HCT116 (cell line): Measurements from ENCODE around the gene RUNX1. TPM values are rescaled to one million over a fixed set of nuclear protein-coding genes. Genes with fewer than 3 reads are reported as not detected.

ENCODE experiments used
- ATAC-seq: fragments of 200-7000 bp; cut with Tn5 transposase; 2 replicates; pipeline ENCODE4 v1.9.1; 2020; ENCODE audit warnings: mild to moderate bottlenecking, moderate library complexity
- BruUV-seq: library from RNA; stranded (reverse); fragments of 400-500 nt; replicated peaks from 2 replicates; lab custom pipeline; 2021; lab: Mats Ljungman, UMichigan
- CTCF ChIA-PET: fragments of 300-600 bp; sonication (Branson Sonifier 250); formaldehyde crosslinking; loops from one replicate; lab custom pipeline; 2021; ENCODE audit warnings: antibody characterized with exemption; lab: Charles Lee
- POLR2A ChIA-PET: fragments of 300-600, 350-600 bp; sonication (Branson Sonifier 250); formaldehyde crosslinking; loops from one replicate; lab custom pipeline; 2021; ENCODE audit warnings: antibody characterized with exemption; lab: Charles Lee
- RAD21 ChIA-PET, 2 experiments: fragments of 300-600 bp; sonication (Branson Sonifier 250); formaldehyde crosslinking; loops; one replicate each; lab custom pipeline; 2023; ENCODE audit warnings: low total read pairs in 2 of 2; ENCODE audit not compliant: uncharacterized antibody in 2 of 2, unreplicated experiment in 2 of 2, low non-redundant PET in 1 of 2; lab: Charles Lee
- DNase-seq: peaks from one replicate; pipeline ENCODE4 v3.0.0-alpha.2; 2010; ENCODE audit warnings: low read depth, low spot score
- H2AFZ ChIP-seq: fragments of 200-600 bp; shearing (Covaris generic), sonication (generic); 2 replicates; pipeline ENCODE4 v1.6.1; 2017; ENCODE audit warnings: low read depth, mixed run types, mixed read lengths, antibody characterized with exemption, low read length; ENCODE audit not compliant: poor library complexity, severe bottlenecking
- H3K27ac ChIP-seq: 2 replicates; pipeline ENCODE4 v1.5.1; 2012; ENCODE audit warnings: low read depth, low read length
- H3K27me3 ChIP-seq: fragments of 200-600 bp; sonication (generic); 2 replicates; pipeline ENCODE4 v1.6.1; 2016; ENCODE audit warnings: mixed run types, low read length, mixed read lengths; ENCODE audit not compliant: insufficient read depth
- H3K36me3 ChIP-seq, 2 experiments: fragments of 200-500 bp in 1 of 2; fragments of 200-600 bp in 1 of 2; sonication (Bioruptor generic) in 1 of 2; sonication (generic) in 1 of 2; 2 replicates each; pipeline versions ENCODE4 v1.5.1 to v1.6.1; 2014 to 2016; ENCODE audit warnings: low read length in 2 of 2, inconsistent platforms in 1 of 2, mixed read lengths in 1 of 2, mixed run types in 1 of 2; ENCODE audit not compliant: insufficient read depth in 2 of 2, control insufficient read depth in 1 of 2
- H3K4me1 ChIP-seq, 2 experiments: fragments of 200-600 bp in 1 of 2; sonication (generic) in 1 of 2; 2 replicates each; pipeline versions ENCODE4 v1.5.1 to v1.6.1; 2012 to 2017; ENCODE audit warnings: low read length in 2 of 2, inconsistent platforms in 1 of 2, mild to moderate bottlenecking in 1 of 2, mixed read lengths in 1 of 2, mixed run types in 1 of 2, moderate library complexity in 1 of 2; ENCODE audit not compliant: insufficient read depth in 2 of 2, control insufficient read depth in 1 of 2
- H3K4me2 ChIP-seq: fragments of 200-600 bp; sonication (generic); 2 replicates; pipeline ENCODE4 v1.6.1; 2017; ENCODE audit warnings: mixed run types, low read length, mixed read lengths
- H3K4me3 ChIP-seq, 2 experiments: fragments of 200-600 bp in 1 of 2; sonication (generic) in 1 of 2; replicated peaks in 1 of 2; 2 replicates each; pipeline ENCODE4 v1.5.1; 2011 to 2016; ENCODE audit warnings: low read length in 2 of 2, control low read depth in 1 of 2, low read depth in 1 of 2, mild to moderate bottlenecking in 1 of 2, mixed read lengths in 1 of 2, mixed run types in 1 of 2
- H3K79me2 ChIP-seq: fragments of 200-600 bp; sonication (generic); 2 replicates; pipeline ENCODE4 v1.6.1; 2017; ENCODE audit warnings: mild to moderate bottlenecking, mixed run types, low read length, moderate library complexity, mixed read lengths; ENCODE audit not compliant: insufficient read depth
- H3K9ac ChIP-seq: fragments of 200-600 bp; sonication (generic); 2 replicates; pipeline ENCODE4 v1.6.1; 2016; ENCODE audit warnings: low read length, mixed read lengths
- H3K9me2 ChIP-seq: fragments of 200-600 bp; sonication (generic), shearing (Covaris generic); 2 replicates; pipeline ENCODE4 v1.6.1; 2017; ENCODE audit warnings: mixed run types, mild to moderate bottlenecking, moderate library complexity; ENCODE audit not compliant: insufficient read depth
- H3K9me3 ChIP-seq, 2 experiments: fragments of 200-500 bp in 1 of 2; fragments of 200-600 bp in 1 of 2; sonication (Bioruptor generic) in 1 of 2; sonication (generic) in 1 of 2; 2 replicates each; pipeline ENCODE4 v1.6.1; 2014 to 2017; ENCODE audit warnings: low read length in 2 of 2, mixed read lengths in 2 of 2, inconsistent platforms in 1 of 2, low read depth in 1 of 2, mild to moderate bottlenecking in 1 of 2, mixed run types in 1 of 2, moderate library complexity in 1 of 2; ENCODE audit not compliant: control insufficient read depth in 1 of 2, insufficient read depth in 1 of 2
- H4K20me1 ChIP-seq: fragments of 200-600 bp; sonication (generic), shearing (Covaris generic); 2 replicates; pipeline ENCODE4 v1.6.1; 2017; ENCODE audit warnings: mixed run types, mild to moderate bottlenecking, moderate library complexity; ENCODE audit not compliant: insufficient read depth
- CBX3 ChIP-seq: IDR thresholded peaks from 2 replicates; pipeline ENCODE4 v1.6.1; 2012; ENCODE audit warnings: low read depth
- EGR1 ChIP-seq: IDR thresholded peaks from 2 replicates; pipeline ENCODE4 v1.6.1; 2012; ENCODE audit warnings: low read depth
- EZH2 ChIP-seq: fragments of 200-600 bp; sonication (generic); IDR thresholded peaks from 2 replicates; pipeline ENCODE4 v1.6.1; 2017; ENCODE audit warnings: antibody characterized with exemption, mixed run types
- EZH2phosphoT487 ChIP-seq: fragments of 200-600 bp; IDR thresholded peaks from 2 replicates; pipeline ENCODE4 v1.6.1; 2018; ENCODE audit warnings: antibody characterized with exemption, borderline replicate concordance
- JUND ChIP-seq: IDR thresholded peaks from 2 replicates; pipeline ENCODE4 v1.6.1; 2012
- MAX ChIP-seq: IDR thresholded peaks from 2 replicates; pipeline ENCODE4 v1.6.1; 2012
- REST ChIP-seq: IDR thresholded peaks from 2 replicates; pipeline ENCODE4 v1.6.1; 2012; ENCODE audit warnings: low read depth
- SIN3A ChIP-seq: IDR thresholded peaks from 2 replicates; pipeline ENCODE4 v1.6.1; 2012; ENCODE audit warnings: low read depth
- SP1 ChIP-seq: IDR thresholded peaks from 2 replicates; pipeline ENCODE4 v1.6.1; 2012; ENCODE audit warnings: low read depth
- SRF ChIP-seq: IDR thresholded peaks from 2 replicates; pipeline ENCODE4 v1.6.1; 2012; ENCODE audit warnings: low read depth
- YY1 ChIP-seq: IDR thresholded peaks from 2 replicates; pipeline ENCODE4 v1.6.1; 2011; ENCODE audit warnings: low read length, low read depth, moderate library complexity, mild to moderate bottlenecking; ENCODE audit not compliant: insufficient replicate concordance; ENCODE audit errors: extremely low read depth
- ZBTB33 ChIP-seq: IDR thresholded peaks from 2 replicates; pipeline ENCODE4 v1.6.1; 2011; ENCODE audit warnings: mild to moderate bottlenecking, low read length, moderate library complexity; ENCODE audit not compliant: insufficient replicate concordance; ENCODE audit errors: extremely low read depth
- ZFX ChIP-seq: fragments of 450-650 bp; IDR thresholded peaks from 2 replicates; pipeline ENCODE4 v1.6.1; 2017
- ZNF274 ChIP-seq: fragments of 200-500 bp; sonication (Bioruptor generic); IDR thresholded peaks from 2 replicates; pipeline ENCODE4 v1.6.1; 2014; ENCODE audit warnings: mild to moderate bottlenecking, low read depth, low read length, inconsistent platforms
- intact Hi-C: fragments of 100-400 bp; cut with micrococcal nuclease; formaldehyde crosslinking; loops from 2 replicates; pipeline ENCODE4 v1.10.0; 2022
- total RNA-seq: library from RNA; stranded (reverse); gene quantifications from one replicate; pipeline ENCODE4 v1.2.1, GENCODE V29; 2021; ENCODE audit not compliant: unreplicated experiment

Gene RUNX1
- total RNA-seq, 1 experiment from 2014 or later = 33.5 TPM

GRCh38 chr21:34883491-34884271, 165.4 kb downstream of the RUNX1 start:
- no peak overlapping the region for H3K27ac ChIP-seq
- TF ChIP-seq ZNF274 (no peak), SIN3A (no peak), ZFX (no peak), YY1 (no peak), EZH2 (no peak), EZH2phosphoT487 (no peak), CBX3 (no peak), EGR1 (no peak)
- POLR2A ChIA-PET = no interaction called here
- CTCF ChIA-PET = no interaction called here
- H3K4me3 ChIP-seq = no peak overlapping the region
- no peaks in the 10 kb centered on the region for H4K20me1 ChIP-seq
- no peaks in the 10 kb centered on the region for H3K27me3 ChIP-seq
- 0 out of 2 replicates have a peak overlapping the region, but pooled peaks have one; percentile 0 for H3K9ac ChIP-seq
- no peak for ATAC-seq
- RAD21 ChIA-PET = no interaction called here
- no peaks in the 10 kb centered on the region for H3K9me3 ChIP-seq
- peaks cover 94% of the 10 kb centered on the region for H3K79me2 ChIP-seq
- no peak for DNase-seq
- intact Hi-C loops = no loop called here
- no peaks in the 10 kb centered on the region for H3K9me2 ChIP-seq
- H2AFZ ChIP-seq = no peak overlapping the region
- H3K4me1 ChIP-seq = peaks cover 38 to 74% of the 10 kb centered on the region in 2 experiments
- BruUV-seq = no TSS peak
- H3K4me2 ChIP-seq = peak overlapping the region; percentile 67; the same call in 1 of the 2 replicates
- H3K36me3 ChIP-seq = peaks cover 10 to 12% of the 10 kb centered on the region in 2 experiments; a peak in 2 of 4 replicates

- no peaks in the 10 kb centered on the region for H4K20me1 ChIP-seq
- H3K27ac ChIP-seq = no peak overlapping the region
- DNase-seq (no peak), ATAC-seq (no peak)
- H3K36me3 ChIP-seq = peaks cover 10 to 16% of the 10 kb centered on the region in 2 experiments; a peak in 2 of 4 replicates
- H3K9me3 ChIP-seq = no peaks in the 10 kb centered on the region
- no peaks in the 10 kb centered on the region for H3K27me3 ChIP-seq
- peaks cover 44 to 75% of the 10 kb centered on the region in 2 experiments for H3K4me1 ChIP-seq
- intact Hi-C loops = no loop called here
- peak overlapping the region in 1 of 2 experiments; percentile 17; a peak in 1 of 4 replicates for H3K4me3 ChIP-seq
- peak overlapping the region; percentile 42 for H3K9ac ChIP-seq
- no TSS peak for BruUV-seq
- POLR2A ChIA-PET = interaction anchor here (0.9 kb wide), 2 partner anchors 36 to 75 kb away, joined by 3 read pairs; no protein-coding TSS in a partner anchor
- H3K9me2 ChIP-seq = no peaks in the 10 kb centered on the region
- H3K4me2 ChIP-seq = peak overlapping the region; percentile 67
- RAD21 ChIA-PET = no interaction called here
- H3K79me2 ChIP-seq = peaks cover 97% of the 10 kb centered on the region
- CTCF ChIA-PET = interaction anchor here (0.7 kb wide), 1 partner anchor 169 kb away, joined by 3 read pairs; no protein-coding TSS in a partner anchor
- H2AFZ ChIP-seq = no peak overlapping the region
- TF ChIP-seq JUND (no peak), SP1 (no peak), CBX3 (no peak), ZBTB33 (no peak), MAX (no peak), REST (no peak), SRF (no peak), ZFX (no peak)
Observed at GRCh38 chr21:34882719-34883131, 166.4 kb downstream of the RUNX1 start.
